GM19455 (cell line): ENCODE data around the gene CST1.
"Not testable (repeated sequence)": the region's sequence is repeated elsewhere in the genome, so short reads cannot be mapped to it uniquely, and the experiment has no call there.

ENCODE experiments used
- ATAC-seq: cut with Tn5 transposase; IDR thresholded peaks from one replicate; pipeline ENCODE4 v1.9.1; 2021; ENCODE audit not compliant: unreplicated experiment

Gene CST1

DNA sequence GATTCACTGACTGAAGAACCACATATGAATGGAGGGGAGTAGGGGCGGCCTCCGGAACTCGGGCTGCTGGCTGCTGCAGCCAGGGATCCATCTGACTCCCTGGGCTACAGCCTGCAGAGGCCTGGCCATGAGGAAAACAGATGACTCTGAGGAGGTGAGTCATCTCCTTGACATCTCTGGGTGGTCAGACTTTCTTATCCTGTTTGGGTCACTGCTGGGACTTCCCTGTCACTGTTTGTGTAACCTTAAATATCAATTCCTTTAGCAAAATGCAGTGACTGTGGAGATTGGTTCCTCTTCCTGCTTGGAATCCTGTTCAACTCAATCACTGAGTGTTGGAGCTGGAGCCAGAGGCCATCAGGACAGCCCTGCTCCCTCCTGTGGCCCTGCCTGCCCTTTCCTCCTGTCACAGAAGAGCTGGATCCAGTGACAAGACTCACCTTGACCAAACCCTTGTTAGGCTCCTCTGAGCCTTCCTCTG is 4.4 kb upstream of the CST1 start:
- not testable (repeated sequence) for ATAC-seq

DNA sequence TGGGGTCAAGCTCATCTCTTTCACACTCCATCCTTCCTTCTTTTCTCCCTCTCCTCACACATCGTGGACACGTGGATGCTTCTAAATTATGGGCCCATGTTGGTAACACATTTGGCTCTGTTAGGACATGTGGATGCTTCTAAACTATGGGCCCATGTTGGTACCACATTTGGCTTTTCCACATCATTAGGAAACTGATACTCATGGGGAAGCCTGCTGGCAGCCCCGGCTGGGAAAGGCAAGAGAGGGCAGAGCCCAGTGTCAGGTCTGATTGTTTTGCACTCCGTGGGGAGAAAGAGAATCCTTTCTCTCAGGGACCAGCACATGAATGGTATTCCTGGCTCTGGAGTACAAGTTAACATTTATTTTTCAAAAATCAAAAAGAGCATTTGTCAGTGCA is 4.0 kb upstream of the CST1 start:
- no peak for ATAC-seq

DNA sequence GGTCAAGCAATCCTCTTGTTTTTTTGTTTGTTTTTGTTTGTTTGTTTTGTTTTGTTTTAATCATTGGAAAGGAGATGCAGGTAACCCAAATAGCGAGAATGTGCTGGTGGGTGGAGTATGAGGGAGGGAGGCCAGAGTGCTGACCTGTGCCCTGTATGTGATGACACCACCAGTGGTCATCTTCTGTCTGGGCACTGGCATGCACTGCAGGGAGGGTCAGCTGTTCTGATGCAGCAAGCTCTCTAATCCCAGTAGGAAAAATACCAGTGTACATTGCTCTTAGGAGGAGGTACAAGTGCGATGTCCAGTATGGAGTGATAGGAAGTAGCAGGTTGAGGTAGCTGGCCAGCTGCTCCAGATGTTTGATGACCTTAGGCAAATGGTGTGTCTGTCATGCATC is 2.9 kb upstream of the CST1 start:
- no peak for ATAC-seq

DNA sequence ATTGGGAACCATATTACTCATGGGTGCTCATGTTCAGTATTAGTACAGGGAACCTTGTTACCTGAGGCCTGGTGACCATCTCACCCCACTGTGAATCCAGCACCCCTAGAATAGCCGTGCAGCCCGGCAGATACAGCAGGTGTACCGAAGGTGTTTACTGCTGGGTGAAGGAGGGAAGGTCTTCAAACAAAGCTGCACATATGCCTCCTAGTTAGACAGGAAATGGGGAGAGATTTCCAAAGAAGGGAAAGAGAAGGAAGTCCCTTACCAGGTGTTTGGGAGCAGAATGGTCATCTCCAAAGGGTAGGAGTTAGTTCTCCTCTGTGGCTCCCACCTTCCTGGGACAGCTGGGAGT is 2.4 kb upstream of the CST1 start:
- no peak for ATAC-seq

GRCh38 chr20:23752481-23753193 is 1.9 kb upstream of the CST1 start:
- no peak for ATAC-seq

GRCh38 chr20:23752019-23752418 is 1.3 kb upstream of the CST1 start:
- no peak for ATAC-seq

DNA sequence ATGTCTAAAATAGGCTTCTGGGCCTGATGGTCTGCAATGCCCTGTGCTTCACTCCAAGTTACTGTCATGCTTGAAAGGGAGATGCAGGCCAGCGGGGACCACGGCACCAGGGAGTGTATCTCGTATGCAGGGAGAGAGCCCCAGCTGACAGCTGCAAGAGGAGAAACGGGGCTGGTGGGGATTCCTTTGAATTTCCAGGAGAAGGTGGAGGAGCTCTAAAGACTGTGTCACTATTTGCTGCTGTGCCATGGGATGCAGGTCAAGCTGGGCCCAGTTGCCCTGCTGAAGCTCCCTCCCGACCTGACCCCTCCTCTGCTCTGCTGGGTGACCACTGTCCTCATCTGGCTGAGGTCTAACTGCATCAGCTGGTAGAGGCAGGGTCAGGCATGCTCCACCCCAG is 989 bp downstream of the CST1 start:
- no peak for ATAC-seq

DNA sequence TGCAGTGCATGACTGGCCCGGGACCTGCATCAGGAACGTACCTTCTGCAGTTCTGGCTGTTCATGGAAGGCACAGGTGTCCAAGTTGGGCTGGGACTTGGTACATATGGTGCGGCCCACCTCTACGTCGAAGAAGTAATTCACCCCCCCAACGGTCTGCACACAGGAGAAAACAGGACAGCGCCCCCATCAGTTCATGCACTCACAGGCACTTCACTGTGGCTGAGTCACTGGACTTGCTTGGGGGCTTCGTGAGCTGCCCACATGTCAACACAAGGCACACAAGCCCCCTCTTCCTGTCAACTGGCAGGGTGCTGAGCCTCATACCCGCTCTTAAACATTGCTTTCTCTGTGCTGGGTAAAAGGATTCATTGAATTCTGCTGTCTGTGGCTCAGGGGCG is 1.8 kb downstream of the CST1 start:
- not testable (repeated sequence) for ATAC-seq

- ATAC-seq, result not testable (repeated sequence)
Measured at GRCh38 chr20:23747551-23747950, 3.2 kb downstream of the CST1 start.

DNA sequence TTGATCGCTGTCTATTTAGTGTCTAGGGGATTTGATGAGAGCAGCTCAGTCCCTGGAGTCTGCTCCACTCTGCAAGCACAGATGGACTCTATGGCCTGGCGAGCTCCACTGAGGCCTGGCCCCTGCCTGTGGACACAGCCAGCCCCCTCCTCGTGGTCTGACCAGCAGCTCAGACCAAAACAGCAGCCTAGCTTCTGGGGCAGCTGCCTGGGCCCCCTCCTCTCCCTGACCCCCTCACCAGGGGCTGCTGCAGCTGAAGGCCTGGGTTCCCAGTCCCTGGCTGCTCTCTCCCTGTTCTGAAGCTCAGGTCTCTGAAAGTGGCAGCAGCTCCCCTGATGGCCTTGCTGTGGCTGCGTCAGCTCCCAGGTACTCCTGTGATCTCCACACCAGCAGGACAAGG is 3.6 kb downstream of the CST1 start:
- ATAC-seq, result not testable (repeated sequence)

GRCh38 chr20:23746321-23746720 is 4.4 kb downstream of the CST1 start:
- ATAC-seq, result no peak

DNA sequence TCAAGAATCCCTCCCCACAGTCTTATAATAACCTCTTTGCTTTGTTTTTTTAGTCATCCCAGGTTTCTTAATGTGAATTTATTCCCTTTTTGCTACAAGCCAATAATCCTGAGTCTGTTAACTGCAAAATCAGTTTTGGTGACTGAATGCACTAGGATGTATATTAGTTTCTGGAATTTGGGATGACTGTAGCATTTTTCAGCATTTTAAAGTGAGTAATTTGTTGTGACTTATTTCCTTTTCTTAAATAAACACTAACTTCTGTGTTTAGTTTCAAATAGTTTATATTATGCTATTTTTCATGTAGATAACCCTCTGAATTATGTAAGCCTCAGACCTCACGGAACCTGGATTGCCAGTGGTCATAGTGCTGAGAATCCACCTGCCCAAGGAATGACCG is 5.5 kb downstream of the CST1 start:
- no peak for ATAC-seq

GRCh38 chr20:23744817-23745216 is 5.9 kb downstream of the CST1 start:
- ATAC-seq, result no peak

GRCh38 chr20:23735391-23735790 is 15.3 kb downstream of the CST1 start:
- ATAC-seq, result not testable (repeated sequence)

- ATAC-seq, result not testable (repeated sequence)
Measured at GRCh38 chr20:23734949-23735348, 15.8 kb downstream of the CST1 start.

DNA sequence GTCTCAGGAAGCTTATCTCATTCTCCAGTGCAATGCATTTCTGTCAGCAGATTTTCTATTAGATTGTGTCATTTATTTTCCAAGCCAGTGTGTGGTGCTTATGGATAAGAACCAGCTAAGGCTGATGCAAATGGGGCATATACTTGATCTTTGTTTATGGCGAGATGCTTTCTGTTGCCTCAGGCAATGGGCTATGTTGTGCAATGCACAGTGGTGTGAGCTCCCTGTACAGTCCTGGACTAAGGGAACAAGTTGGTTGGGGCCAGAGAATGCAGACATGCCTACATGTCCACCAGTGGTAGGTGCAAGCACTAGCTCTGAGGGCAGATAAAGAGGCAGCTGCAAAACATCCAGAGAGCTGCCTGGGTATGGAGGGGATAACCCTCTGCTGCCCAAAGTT is 16.3 kb downstream of the CST1 start:
- ATAC-seq, result not testable (repeated sequence)

- ATAC-seq, result no peak
Measured at GRCh38 chr20:23727016-23727415, 23.7 kb downstream of the CST1 start.

- no peak for ATAC-seq
Measured at GRCh38 chr20:23725102-23725501, 25.6 kb downstream of the CST1 start.

- ATAC-seq, result not testable (repeated sequence)
Measured at GRCh38 chr20:23723659-23724307, 27.0 kb downstream of the CST1 start.

GRCh38 chr20:23722851-23723250 is 27.9 kb downstream of the CST1 start:
- ATAC-seq, result not testable (repeated sequence)

GRCh38 chr20:23721962-23722361 is 28.8 kb downstream of the CST1 start:
- no peak for ATAC-seq

DNA sequence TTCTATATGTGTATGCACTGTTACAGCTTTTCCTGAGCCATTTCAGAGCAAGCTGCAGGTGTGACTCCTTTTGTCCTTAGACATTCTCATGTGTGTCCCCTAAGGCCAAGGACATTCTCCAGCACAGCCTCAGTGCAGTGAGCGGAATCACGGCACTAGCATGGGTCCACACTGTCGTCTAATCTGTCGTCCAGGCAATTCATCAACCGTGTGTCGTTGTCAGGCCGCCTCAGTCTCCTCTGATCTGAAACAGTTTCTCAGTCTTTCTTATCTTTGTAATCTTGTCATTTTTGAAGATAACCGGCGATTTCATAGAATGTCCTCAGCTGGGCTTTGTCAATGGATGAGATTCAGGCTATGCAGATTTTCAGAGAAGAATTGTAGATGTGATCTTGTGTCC is 31.4 kb downstream of the CST1 start:
- ATAC-seq, result not testable (repeated sequence)

DNA sequence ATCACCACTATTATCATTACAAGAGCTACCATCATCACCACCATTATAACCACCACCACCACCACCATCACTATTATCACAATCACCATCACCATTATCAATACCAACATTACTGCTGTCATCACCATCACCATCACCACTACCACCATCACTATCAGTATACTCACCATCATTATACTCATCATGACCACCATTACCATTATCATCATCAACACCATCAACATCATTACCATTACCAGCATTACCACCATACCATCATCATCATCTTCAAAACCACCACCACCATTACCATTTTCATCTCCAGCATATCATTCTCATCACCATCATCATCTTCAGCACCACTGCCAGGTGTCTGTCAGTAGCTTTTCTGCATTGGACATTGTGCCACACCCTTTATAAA is 39.0 kb downstream of the CST1 start:
- ATAC-seq, result not testable (repeated sequence)
